ENCODE data around the gene NNAT. TPM values are rescaled to one million over a fixed set of nuclear protein-coding genes. Genes with fewer than 3 reads are reported as not detected.
"Not testable (repeated sequence)": the region's sequence is repeated elsewhere in the genome, so short reads cannot be mapped to it uniquely, and the experiment has no call there.

The NNAT gene
- total RNA-seq, 1 experiment from 2014 or later: not detected

DNA sequence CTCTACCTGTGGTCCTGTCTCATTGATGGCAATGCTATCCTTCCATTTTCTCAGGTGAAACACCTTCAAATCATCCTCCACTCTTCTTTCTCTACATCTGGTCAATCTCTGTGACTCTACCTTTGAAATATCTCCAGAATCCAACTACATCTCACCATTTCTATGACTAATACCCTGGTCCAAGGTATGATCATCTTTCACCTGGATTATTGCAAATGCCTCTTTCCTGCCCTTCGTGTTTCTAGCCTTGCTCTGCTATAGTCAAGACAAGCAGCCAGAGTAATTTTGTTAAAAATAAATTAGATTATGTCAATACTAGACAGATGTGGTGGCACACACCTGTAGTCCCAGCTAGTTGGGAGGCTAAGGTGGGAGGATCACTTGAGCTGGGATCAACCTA is 24.5 kb downstream of the NNAT start:
- TF ChIP-seq, protein P1, sequence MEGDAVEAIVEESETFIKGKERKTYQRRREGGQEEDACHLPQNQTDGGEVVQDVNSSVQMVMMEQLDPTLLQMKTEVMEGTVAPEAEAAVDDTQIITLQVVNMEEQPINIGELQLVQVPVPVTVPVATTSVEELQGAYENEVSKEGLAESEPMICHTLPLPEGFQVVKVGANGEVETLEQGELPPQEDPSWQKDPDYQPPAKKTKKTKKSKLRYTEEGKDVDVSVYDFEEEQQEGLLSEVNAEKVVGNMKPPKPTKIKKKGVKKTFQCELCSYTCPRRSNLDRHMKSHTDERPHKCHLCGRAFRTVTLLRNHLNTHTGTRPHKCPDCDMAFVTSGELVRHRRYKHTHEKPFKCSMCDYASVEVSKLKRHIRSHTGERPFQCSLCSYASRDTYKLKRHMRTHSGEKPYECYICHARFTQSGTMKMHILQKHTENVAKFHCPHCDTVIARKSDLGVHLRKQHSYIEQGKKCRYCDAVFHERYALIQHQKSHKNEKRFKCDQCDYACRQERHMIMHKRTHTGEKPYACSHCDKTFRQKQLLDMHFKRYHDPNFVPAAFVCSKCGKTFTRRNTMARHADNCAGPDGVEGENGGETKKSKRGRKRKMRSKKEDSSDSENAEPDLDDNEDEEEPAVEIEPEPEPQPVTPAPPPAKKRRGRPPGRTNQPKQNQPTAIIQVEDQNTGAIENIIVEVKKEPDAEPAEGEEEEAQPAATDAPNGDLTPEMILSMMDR (IDR thresholded peaks at IDR 0.05; ENCODE audit: unreplicated experiment): no peak

DNA sequence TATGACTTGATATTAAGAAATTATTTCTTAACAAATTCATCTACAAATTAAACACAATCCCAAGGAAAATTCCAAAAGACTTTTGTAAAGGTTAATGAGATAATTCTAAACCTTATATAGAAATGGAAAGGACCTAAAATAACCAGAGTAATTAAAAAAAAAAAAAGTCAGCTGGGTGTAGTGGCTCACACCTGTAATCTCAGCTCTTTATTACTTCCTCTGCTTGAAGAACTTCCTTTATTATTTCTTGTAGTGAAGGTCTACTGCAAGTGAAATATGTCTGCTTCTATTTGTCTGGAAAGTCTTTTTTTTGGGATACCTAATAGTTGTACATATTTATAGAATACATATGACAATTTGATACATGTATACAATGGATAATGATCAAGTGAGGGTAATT is 26.9 kb downstream of the NNAT start:
- H3K36me3 Mint-ChIP-seq (ENCODE audit: insufficient read depth, unreplicated experiment): no peaks in the 10 kb centered on the region

More for the DNA sequence above, 24.5 kb downstream of the NNAT start:
- intact Hi-C loops (cut with micrococcal nuclease): no loop called here
- ChIA-PET CTCF (interaction anchor here (0.6 to 1.3 kb wide), 3 partner anchors 37 to 1243 kb away, joined by 3 read pairs; no protein-coding TSS in a partner anchor), POLR2A (no interaction called here)
- DNase-seq (ENCODE audit: unreplicated experiment): no peak
- Mint-ChIP-seq H3K27ac (ENCODE audit: low read depth, unreplicated experiment) (no peak overlapping the region), H3K4me1 (ENCODE audit: insufficient read depth, unreplicated experiment) (no peaks in the 10 kb centered on the region), H3K4me3 (ENCODE audit: unreplicated experiment) (no peak overlapping the region), H3K9me3 (ENCODE audit: unreplicated experiment) (no peaks in the 10 kb centered on the region), H3K27me3 (ENCODE audit: insufficient read depth, unreplicated experiment) (no peaks in the 10 kb centered on the region), H3K36me3 (ENCODE audit: insufficient read depth, unreplicated experiment) (no peaks in the 10 kb centered on the region)
- BruUV-seq (replicated peaks): no TSS peak

DNA sequence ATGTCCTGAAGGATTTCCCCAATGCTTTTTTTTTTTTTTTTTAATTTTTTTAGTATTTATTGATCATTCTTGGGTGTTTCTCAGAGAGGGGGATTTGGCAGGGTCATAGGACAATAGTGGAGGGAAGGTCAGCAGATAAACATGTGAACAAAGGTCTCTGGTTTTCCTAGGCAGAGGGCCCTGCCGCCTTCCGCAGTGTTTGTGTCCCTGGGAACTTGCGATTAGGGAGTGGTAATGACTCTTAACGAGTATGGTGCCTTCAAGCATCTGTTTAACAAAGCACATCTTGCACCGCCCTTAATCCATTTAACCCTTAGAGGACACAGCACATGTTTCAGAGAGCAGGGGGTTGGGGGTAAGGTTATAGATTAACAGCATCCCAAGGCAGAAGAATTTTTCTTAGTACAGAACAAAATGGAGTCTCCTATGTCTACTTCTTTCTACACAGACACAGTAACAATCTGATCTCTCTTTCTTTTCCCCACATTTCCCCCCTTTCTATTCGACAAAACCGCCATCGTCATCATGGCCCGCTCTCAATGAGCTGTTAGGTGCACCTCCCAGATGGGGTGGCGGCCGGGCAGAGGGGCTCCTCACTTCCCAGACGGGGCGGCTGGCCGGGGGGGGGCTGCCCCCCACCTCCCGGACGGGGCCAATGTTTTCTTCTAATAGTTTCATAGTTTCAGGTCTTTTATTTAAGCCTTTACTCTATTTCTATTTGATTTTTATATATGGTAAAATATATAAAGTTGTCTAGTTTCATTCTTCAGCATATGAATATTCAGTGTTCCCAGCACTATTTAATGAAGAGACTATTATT is 29.3 kb downstream of the NNAT start:
- H3K9me3 Mint-ChIP-seq (ENCODE audit: unreplicated experiment); DNase-seq (ENCODE audit: unreplicated experiment); BruUV-seq (replicated peaks); H3K27ac Mint-ChIP-seq (ENCODE audit: low read depth, unreplicated experiment); H3K4me3 Mint-ChIP-seq (ENCODE audit: unreplicated experiment); intact Hi-C loops (cut with micrococcal nuclease); H3K36me3 Mint-ChIP-seq (ENCODE audit: insufficient read depth, unreplicated experiment); H3K4me1 Mint-ChIP-seq (ENCODE audit: insufficient read depth, unreplicated experiment): not testable (repeated sequence)
- CTCF ChIA-PET: interaction anchor here (0.7 kb wide), 2 partner anchors 8 to 445 kb away, joined by 3 to 4 read pairs; no protein-coding TSS in a partner anchor
- H3K27me3 Mint-ChIP-seq (ENCODE audit: insufficient read depth, unreplicated experiment): peaks cover 21% of the 10 kb centered on the region
- POLR2A ChIA-PET: interaction anchor here (0.6 kb wide), 2 partner anchors 16 to 285 kb away, joined by 3 to 7 read pairs; no protein-coding TSS in a partner anchor

More for the DNA sequence above, 26.9 kb downstream of the NNAT start:
- ChIA-PET CTCF (interaction anchor here (0.6 to 0.8 kb wide), 2 partner anchors 11 to 352 kb away, joined by 3 read pairs; no protein-coding TSS in a partner anchor), POLR2A (interaction anchor here (0.7 to 1.2 kb wide), 2 partner anchors 21 to 486 kb away, joined by 4 read pairs; partner anchors contain the start of gene BLCAP)
- H3K4me1 Mint-ChIP-seq (ENCODE audit: insufficient read depth, unreplicated experiment): no peaks in the 10 kb centered on the region
- H3K9me3 Mint-ChIP-seq (ENCODE audit: unreplicated experiment): no peaks in the 10 kb centered on the region
- no TSS peak for BruUV-seq (replicated peaks)
- H3K27me3 Mint-ChIP-seq (ENCODE audit: insufficient read depth, unreplicated experiment): peaks cover 20% of the 10 kb centered on the region
- no peak overlapping the region for H3K4me3 Mint-ChIP-seq (ENCODE audit: unreplicated experiment)
- intact Hi-C loops (cut with micrococcal nuclease): no loop called here
- DNase-seq (ENCODE audit: unreplicated experiment): no peak
- TF ChIP-seq, protein P1 (IDR thresholded peaks at IDR 0.05; ENCODE audit: unreplicated experiment): no peak
- H3K27ac Mint-ChIP-seq (ENCODE audit: low read depth, unreplicated experiment): no peak overlapping the region

DNA sequence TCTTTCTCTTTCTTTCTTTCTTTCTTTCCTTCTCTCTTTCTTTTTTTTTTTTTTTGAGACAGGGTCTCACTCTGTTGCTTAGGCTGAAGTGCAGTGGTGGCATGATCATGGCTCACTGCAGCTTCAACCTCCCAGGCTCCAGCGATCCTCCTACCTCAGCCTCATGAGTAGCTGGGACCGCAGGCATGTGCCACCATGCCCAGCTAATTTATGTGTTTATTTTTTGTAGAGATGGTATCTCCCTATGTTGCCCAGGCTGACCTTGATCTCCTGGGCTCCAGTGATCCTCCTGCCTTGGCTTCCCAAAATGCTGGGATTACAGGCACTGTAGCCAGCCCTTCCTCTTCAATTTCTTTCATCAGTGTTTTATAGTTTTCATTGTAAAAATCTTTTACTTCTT is 30.6 kb downstream of the NNAT start:
- CTCF ChIA-PET: interaction anchor here (0.7 kb wide), 1 partner anchor 183 kb away, joined by 3 read pairs; no protein-coding TSS in a partner anchor
- H3K27ac Mint-ChIP-seq (ENCODE audit: low read depth, unreplicated experiment); intact Hi-C loops (cut with micrococcal nuclease); DNase-seq (ENCODE audit: unreplicated experiment); H3K9me3 Mint-ChIP-seq (ENCODE audit: unreplicated experiment); H3K36me3 Mint-ChIP-seq (ENCODE audit: insufficient read depth, unreplicated experiment); BruUV-seq (replicated peaks); H3K4me1 Mint-ChIP-seq (ENCODE audit: insufficient read depth, unreplicated experiment); H3K4me3 Mint-ChIP-seq (ENCODE audit: unreplicated experiment): not testable (repeated sequence)
- POLR2A ChIA-PET: interaction anchor here (0.6 kb wide), 1 partner anchor 340 kb away, joined by 4 read pairs; no protein-coding TSS in a partner anchor
- peaks cover 26% of the 10 kb centered on the region for H3K27me3 Mint-ChIP-seq (ENCODE audit: insufficient read depth, unreplicated experiment)

DNA sequence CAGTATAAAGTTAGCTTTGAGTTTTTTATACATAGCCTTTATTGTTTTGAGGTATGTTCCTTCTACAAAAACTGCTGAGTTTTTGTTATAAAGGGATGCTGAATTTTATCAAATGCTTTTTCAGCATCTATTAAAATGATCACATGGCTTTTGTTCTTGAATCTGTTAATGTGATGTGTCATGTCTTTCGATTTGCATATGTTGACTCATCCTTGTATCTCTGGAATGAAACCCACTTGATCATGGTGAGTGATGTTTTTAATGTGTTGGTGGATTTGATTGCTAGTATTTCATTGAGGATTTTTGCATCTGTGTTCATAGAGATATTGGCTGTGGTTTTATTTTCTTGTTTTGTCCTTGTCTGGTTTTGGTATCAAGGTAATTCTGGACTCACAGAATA is 31.4 kb downstream of the NNAT start:
- no peaks in the 10 kb centered on the region for H3K9me3 Mint-ChIP-seq (ENCODE audit: unreplicated experiment)
- H3K36me3 Mint-ChIP-seq (ENCODE audit: insufficient read depth, unreplicated experiment): no peaks in the 10 kb centered on the region
- BruUV-seq (replicated peaks): no TSS peak
- CTCF ChIA-PET: no interaction called here
- H3K4me1 Mint-ChIP-seq (ENCODE audit: insufficient read depth, unreplicated experiment): no peaks in the 10 kb centered on the region
- POLR2A ChIA-PET: no interaction called here
- no peak overlapping the region for H3K27ac Mint-ChIP-seq (ENCODE audit: low read depth, unreplicated experiment)
- peak; percentile 26 for DNase-seq (ENCODE audit: unreplicated experiment)
- TF ChIP-seq, protein P1 (IDR thresholded peaks at IDR 0.05; ENCODE audit: unreplicated experiment): no peak
- no peak overlapping the region for H3K4me3 Mint-ChIP-seq (ENCODE audit: unreplicated experiment)
- H3K27me3 Mint-ChIP-seq (ENCODE audit: insufficient read depth, unreplicated experiment): peaks cover 33% of the 10 kb centered on the region
- intact Hi-C loops (cut with micrococcal nuclease): no loop called here

DNA sequence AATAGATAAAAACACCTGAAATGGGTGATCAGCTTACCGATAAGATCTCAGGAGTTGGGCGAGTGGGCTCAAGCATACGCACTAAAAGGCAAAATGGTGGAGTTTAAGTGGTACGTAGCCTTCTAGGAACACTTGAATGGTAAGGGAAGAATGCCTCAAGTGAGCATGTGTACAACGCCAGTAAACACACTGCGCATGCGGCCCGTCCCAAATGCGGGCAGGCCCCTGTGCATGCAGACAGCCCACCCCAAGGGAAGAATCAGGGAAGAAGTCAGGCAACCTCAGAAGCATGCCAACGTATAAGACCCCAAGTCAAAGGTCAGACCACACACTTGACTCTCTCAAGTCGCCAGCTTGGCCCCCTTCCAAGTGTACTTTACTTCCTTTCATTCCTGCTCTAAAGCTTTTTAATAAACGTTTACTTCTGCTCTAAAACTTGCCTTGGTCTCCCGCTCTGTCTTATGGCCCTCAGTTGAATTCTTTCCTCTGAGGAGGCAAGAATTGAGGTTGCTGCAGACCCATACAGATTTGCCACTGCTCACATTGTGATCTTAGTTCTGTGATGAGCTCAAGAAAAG is 33.8 kb downstream of the NNAT start:
- BruUV-seq (replicated peaks); H3K4me1 Mint-ChIP-seq (ENCODE audit: insufficient read depth, unreplicated experiment); POLR2A ChIA-PET; H3K9me3 Mint-ChIP-seq (ENCODE audit: unreplicated experiment); H3K27ac Mint-ChIP-seq (ENCODE audit: low read depth, unreplicated experiment); intact Hi-C loops (cut with micrococcal nuclease); H3K4me3 Mint-ChIP-seq (ENCODE audit: unreplicated experiment); DNase-seq (ENCODE audit: unreplicated experiment); H3K36me3 Mint-ChIP-seq (ENCODE audit: insufficient read depth, unreplicated experiment): not testable (repeated sequence)
- CTCF ChIA-PET: interaction anchor here (0.6 to 3.5 kb wide), 8 partner anchors 10 to 667 kb away, joined by 3 to 32 read pairs (median 3); no protein-coding TSS in a partner anchor
- peaks cover 38% of the 10 kb centered on the region for H3K27me3 Mint-ChIP-seq (ENCODE audit: insufficient read depth, unreplicated experiment)

All from MCF 10A (cell line).